NOMO-1 treated with DMSO at 0.1 percent for 48 hours (cell line): ENCODE results near the gene RAD51B.
"Not testable (repeated sequence)": the region's sequence is repeated elsewhere in the genome, so short reads cannot be mapped to it uniquely, and the experiment has no call there.

Source experiments
- DNase-seq: peaks from one replicate; lab custom pipeline; 2025; ENCODE audit not compliant: unreplicated experiment; lab: John Stamatoyannopoulos, UW

Gene RAD51B

DNA sequence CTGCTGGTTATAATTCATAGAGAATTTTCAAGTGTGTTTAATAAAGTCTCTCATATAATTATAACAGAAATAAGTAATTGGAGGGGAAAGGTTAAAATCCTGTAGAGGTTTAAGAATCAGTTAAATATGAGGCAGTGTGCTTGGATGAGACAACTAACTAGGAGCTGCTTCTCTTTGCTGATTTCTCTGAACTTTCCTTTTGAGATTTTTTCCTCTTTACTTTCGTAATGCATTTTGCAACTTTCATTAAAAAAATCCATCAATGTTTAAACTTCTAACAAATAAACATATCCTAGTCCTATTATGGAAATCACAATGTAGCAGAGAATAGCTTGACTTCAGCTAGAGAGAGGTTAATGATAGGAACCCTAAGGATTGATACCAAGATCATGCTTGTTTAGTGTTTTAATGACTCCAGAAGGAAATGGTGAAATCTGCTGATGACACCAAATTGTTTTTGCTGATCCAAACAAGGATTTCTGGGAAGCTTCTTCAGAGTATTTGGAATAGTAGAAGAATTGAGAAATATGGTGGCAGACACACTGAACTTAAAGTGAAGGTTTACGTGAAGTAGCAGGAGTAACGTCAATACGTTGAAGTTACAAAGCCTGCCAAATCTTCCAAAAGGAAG is 122.6 kb downstream of the RAD51B start:
- DNase-seq: no peak

DNA sequence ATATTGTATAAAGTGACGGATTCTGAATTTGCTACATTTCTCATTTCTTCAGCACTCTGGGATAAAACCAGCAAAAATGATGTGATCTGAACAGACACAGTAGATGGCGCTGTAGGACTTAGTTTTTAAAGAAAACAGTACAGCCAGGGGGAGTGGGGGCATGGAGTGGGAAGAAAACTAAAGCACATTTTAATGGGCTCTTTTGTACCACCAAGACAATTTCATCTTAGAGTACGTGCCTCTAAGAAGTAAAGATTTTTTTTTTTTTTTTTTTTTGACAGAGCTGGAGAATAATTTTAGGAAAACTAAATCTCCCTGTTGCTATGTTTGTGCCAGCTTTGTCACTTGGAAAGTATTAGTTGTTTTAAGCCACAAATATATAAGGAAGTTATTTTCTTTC is 124.4 kb downstream of the RAD51B start:
- peak; percentile 47 for DNase-seq

DNA sequence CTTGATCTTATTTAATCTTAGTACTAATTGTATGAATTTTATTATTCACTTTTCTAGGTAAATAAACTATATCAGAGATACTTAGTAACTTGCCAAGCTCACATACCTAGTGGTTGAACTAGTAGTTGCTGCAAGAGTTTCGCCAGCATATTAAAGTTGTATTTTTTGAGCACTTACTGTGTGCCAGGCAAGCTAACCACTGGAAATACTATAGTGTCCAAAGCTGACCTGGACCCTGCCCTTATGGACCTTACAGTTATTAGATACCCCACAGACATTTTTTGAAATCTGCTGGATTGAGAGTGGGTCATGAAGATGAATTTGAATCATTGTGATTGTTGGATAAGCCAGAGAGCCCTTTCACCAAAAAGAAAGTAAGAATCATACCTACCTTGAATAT is 125.0 kb downstream of the RAD51B start:
- no peak for DNase-seq

DNA sequence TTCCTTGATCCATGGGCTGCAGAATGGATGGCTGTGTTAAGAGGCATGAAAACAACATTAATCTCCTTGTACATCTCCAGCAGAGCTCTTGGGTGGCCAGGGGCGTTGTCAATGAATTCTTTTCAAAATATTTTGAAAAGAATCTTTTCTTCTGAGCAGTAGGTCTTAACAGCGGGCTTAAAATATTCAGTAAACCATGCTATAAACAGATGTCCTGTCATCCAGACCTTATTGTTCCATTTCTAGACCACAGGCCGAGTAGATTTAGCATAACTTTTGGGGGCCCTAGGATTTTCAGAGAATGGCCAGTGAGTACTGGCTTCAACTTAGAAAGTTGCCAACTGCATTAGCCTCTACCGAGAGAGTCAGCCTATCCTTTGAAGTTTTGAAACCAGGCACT is 130.2 kb downstream of the RAD51B start:
- no peak for DNase-seq

DNA sequence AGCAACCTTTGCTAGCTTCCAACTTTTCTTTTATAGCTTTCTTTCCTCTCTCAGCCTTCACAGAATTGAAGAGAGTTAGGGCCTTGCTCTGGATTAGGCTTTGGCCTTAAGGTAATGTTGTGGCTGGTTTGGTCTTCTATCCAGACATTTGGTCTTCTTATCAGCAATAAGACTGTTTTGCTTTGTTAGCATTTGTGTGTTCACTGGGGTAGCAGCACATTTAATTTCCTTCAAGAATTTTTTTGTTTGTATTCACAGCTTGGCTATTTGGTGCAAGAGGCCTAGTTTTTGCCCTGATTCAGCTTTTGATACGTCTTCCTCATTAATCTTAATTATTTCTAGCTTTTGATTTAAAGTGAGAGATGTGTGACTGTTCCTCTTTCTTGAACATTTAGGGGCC is 130.8 kb downstream of the RAD51B start:
- no peak for DNase-seq

DNA sequence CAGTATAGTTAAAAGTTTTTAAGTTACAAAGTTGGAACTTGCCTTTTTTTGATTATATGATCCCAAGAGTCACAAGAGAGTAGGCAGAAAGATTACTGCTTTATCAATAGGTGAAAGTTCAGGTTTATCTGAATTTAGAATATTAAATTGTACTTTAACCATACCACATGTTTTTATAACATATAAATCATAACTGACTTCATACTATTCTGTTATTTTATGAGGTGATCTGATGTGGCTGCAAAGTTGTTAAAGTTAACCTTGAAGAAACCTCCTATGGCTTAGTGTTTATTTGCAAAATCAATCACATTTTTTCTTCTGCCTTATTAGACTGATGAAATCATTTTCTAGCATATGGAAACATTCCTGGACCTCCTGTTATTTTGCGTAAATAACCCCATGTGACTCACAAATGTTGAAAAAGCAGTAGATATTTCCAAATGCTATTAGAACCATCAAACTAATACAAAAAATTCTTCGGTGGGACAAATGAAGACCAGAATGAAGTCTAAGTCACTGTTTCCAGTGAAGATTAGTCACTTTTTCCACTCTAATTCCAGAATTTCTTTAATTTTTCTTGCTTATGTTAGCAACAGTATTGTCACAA is 132.1 kb downstream of the RAD51B start:
- no peak for DNase-seq

DNA sequence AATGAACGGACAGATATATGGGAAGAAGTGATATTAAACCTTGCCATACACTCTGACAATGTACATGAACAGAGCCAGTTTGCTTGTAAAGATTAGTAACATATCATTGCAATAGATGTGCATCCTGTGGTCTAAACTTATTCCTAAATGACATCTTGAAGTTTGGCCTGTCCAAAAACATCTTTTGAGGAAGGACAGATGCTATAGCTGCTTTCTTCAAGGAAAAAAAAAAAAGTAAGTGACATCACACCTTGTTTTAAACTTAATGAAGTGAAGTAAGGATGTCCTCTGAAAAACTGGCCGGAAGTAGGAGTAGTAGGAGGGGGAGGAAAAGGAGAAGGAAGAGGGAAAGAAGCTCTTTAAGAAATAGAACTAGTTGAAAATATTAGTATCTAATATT is 132.8 kb downstream of the RAD51B start:
- DNase-seq: no peak

DNA sequence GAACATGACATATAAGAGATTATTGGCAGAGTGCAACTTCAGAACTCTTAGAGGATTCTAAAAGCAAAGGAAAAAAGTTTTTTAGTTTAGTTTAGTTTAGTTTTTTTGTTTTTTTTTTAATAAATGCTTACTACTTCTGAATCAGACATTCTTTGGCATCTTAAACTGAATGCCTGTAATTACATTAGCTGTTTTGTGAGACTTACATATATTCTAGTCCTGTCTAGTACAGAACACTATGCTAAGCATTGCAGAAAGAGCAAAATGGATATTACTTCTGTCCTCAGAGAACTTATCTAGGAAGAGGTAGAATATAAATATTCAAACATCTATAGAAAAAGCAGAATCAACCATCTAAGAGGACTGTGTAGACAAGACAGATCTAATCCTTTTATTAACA is 133.2 kb downstream of the RAD51B start:
- DNase-seq: no peak

DNA sequence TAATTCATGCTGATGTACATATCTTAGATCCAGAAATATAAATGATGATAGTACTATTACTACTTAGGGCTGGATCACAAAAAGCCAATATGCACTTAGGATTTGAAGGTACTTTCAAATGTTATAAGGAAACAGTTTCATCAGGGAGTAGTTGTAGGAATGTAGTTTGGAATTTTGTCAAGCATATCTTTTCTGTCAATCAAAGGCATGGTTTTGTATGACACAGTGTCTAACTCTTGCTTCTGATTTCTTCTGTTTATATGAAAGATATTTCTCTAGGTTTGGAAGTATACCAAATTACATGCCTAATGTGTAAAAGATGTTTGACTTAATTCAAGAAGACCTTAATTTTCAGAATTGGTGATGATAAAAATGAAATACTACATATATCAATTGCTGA is 135.7 kb downstream of the RAD51B start:
- no peak for DNase-seq

DNA sequence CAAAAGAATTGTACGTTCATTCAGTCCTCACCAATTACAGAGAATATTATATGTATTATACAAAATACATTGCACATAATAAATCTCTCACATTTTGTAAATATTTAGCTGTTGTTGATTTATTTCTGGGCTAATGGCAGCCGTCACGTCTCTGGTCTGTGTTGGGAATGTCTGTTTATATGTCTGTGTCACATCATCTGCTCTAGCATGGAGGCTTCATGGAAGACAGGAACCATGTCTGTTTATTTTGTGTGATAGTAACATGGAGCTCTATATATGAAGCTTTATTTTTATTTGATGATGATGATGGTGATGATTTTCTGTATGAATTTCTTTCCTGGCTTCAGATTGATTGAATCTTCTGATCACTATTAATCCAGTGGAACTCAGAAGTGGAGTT is 138.4 kb downstream of the RAD51B start:
- DNase-seq: no peak

DNA sequence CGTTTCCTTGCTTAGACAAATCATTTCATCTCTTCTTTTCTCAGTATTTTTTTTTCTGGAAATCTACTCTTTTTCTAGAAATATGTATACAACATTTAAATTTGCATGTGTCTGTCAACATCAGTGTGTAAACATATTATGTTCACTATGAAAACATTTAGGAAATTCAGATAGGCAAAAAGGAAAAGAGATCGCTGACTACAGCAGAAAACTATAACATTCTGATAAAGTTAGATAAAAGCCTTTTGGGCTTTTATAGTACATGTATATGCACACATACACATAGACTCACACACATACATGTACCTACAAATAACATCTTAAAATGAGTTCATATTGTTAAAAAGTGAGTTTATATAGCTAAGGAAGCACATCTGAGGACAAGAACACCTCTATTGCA is 142.1 kb downstream of the RAD51B start:
- DNase-seq: no peak

DNA sequence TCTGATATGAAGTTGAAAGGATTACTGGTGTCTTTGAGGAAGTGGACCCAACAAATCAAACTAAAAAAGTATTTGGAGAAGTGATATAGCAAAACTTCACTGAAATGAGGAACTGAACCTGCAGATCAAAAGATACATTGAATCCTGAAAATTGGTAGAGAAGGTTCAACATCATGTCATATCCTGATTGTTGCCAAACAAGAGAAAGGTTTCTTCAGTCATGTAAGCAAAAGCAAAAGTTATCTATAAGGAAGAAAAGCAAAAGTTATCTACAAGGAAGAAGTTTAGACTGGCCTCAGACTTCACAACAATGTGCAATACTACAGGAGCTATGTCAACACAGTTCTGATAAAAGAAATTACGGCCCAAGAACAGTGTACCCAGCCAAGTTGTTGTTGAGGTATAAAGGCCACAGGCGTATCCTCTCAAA is 142.7 kb downstream of the RAD51B start:
- DNase-seq: peak; percentile 97

DNA sequence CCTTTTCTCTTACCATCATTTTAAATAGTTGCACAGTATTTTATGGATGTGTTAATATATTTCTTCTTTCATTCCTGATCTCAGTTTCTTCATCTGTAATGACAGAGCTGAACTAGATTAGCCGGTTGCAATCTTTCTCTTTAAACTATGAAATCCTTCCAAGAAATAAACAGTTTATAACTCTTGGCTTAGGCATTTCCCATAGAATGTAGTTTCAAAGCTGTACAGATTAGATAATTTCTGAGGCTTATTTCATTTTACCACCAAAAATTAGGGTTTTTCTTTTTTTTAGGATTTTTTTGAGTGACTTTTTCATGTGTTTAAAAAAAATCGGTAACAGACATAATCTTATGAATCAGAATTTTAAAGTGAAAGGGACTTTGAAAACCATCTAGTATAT is 144.0 kb downstream of the RAD51B start:
- DNase-seq: no peak

DNA sequence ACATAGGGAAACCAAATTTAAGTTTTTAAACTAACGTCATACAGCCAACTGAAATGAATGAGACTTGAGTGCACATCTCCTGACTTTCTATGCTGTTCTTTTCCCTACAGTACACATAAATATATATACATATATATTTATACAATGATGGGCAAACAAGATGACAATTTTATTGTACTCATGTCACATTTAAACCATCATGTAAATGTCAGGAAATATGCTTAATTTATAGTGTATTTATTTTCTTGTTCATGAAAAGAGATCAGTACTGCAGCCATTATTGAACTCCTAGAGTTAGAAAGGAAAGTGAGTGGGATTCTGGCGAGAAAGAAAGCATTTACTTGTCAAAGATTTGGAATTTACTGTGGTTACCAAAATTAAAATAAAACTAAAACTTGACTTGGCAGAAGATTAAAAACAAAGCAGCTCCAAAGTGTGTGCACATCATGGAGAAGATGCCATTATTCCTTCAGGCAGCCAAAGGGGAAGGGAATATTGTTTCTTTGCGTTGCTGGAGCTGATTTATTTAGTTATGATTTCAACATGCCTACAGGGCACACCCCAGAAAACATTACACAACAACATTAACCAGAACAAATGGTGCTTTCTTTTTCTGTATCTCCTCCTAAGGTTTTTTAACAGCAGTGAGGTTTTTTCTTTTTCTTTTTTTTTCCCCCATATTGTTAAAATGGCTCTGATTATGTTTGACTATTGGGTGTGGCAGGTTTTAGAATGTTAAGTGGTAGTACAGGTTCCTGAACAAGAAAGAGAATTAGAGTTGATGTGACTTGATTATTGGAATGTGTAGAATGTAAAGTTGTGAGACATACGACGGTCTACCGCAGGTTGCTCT is 144.6 kb downstream of the RAD51B start:
- peak; percentile 63 for DNase-seq

DNA sequence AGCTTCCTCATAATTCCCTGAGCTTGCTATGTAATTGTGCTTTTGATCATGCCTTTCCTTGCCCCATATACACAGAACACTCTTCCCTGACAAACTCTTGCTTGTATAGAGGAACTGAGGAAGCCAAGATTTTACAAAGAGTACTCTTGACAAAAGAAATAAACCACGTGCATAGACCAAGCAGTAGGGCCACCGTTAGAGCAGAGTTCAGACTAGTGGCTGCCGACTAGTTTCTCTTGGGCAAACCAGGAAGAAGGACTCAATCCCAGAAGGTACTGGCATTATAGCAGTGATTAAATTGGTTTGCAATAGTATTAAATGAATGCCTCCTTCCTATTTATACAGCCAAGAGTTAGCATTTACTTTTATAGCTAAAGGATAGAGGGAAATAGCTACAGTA is 146.1 kb downstream of the RAD51B start:
- DNase-seq: no peak

DNA sequence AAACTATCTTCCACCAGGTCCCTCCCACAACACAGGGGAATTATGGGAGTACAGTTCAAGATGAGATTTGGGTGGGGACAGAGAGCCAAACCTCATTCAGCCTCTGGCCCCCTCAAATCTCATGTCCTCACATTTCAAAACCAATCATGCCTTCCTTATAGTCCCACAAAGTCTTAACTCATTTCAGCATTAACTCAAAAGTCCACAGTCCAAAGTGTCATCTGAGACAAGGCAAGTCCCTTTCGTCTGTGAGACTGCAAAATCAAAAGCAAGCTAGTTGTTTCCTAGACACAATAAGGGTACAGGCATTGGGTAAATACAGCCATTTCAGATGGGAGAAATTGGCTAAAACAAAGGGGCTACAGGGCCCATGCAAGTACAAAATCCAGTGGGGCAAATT is 147.6 kb downstream of the RAD51B start:
- DNase-seq: no peak

DNA sequence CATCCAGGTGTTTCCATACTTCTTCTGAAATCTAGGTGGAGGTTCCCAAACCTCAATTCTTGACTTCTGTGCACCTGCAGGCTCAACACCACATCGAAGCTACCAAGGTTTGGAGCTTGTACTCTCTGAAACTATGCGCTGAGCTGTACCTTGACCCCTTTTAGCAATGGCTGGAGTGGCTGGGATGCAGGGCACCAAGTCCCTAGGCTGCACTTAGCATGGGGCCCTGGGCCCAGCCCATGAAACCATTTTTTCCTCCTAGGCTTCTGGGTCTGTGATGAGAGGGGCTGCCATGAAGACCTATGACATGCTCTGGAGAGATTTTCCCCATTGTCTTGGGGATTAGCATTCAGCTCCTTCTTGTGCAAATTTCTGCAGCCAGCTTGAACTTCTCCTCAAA is 148.4 kb downstream of the RAD51B start:
- not testable (repeated sequence) for DNase-seq

DNA sequence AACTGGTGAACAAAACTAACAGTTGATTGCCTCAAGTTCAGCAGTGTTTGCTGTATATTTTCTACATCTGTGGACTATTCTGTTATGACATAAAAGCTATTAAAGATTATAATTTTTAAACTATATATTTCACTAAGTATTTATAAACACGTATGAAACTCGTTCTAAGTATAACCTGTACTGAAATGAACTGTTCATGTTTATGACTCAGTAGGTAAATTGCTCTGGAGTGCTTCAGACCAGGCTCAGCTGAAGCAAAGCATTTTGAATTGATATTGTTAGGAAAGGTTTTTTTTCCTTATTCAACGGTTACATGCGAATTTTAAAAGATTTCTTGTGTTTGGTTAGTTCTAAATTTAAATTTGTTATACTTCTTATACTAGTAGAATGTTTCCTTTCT is 151.3 kb downstream of the RAD51B start:
- DNase-seq: no peak

DNA sequence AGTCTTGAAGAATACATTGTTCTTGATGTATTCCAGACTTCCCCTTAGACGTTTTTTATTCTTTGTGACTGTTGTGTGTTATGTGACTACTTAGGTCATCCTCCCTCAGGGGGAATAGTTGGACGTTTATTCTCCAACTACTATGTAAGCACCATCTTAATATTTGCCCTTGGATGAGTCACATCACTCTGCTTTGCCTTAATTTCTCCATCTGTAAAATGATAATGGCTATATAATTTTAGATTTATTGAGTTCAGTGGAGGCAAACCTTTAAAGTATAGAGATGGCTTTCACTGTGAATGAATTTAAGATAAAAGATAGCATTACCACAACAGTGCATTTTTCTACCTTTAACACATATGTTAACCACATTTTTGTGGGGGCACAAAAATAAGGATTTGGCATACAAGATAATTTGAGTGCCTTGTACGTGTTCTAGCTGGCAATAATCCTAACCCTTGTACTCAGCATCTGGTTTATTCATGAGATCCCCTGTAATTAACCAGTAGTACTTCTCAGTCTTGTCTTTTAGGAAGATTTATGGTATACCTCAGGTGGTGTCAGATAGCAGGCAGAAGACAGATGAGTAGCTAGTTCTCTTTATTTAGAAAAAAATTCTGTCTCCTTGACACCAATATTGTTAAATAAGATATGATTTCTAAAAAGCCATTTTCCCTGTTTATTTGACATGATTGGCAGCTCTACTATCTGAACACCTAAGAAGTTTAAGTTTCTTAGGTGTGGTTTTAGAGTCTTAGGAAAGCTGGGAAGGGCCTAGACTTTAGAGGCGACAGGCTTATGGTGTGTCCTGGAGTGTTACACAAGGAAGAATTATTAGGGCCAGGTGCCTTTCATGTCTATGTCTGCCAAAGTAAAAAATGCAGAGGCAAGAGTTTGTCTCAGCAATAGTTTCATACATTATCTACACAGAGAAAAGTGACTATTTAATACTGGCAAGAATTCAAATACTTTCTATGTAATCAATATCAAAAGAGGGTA is 152.3 kb downstream of the RAD51B start:
- DNase-seq: no peak

DNA sequence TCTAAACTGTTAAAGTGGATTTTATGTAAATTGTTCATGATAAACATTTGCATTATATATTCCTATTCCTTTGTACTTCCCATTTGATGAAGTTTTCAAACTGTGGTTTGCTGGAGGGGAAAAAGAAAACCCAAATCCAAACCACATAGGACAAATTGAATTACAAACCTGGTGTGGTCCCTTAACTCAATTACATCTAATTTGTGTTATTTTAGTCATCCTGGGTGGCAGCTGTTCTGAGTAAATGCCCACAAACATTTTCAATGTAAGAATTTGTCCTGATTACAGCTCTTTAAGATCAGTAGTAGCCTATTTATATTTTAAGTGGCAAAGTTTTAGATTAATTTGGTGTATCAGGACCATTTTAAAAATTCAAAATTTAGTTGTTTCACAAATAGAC is 153.9 kb downstream of the RAD51B start:
- no peak for DNase-seq

DNA sequence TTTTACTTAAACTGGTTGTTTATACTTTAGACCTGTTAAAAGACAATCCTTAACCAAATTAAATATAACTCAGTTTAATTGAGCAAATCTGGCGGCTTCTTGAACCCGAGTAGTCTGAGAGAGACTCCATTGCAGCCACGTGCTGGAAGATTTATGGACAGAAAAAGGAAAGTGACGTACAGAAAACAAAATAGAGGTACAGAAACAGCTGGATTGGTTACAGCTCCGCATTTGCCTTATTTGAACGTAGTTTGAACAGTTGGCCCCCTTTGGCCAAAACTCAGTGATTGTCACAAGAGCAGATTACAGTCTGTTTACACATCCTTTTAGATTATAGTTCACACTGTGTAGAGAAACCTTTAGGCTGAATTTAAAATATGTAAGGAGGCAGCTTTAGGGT is 155.9 kb downstream of the RAD51B start:
- no peak for DNase-seq
